ENCODE measurements around the gene MYO9B.

The MYO9B gene

GRCh38 chr19:17165715-17166114, 90.1 kb downstream of the MYO9B start:
- no peak for TF ChIP-seq CTCF (IDR thresholded peaks at IDR 0.05; ENCODE audit: low read depth, low read length)
- no peak overlapping the region for H3K4me3 ChIP-seq (ENCODE audit: low read depth, low read length)
- in situ Hi-C loops (cut with HindIII; ENCODE audit: low sequenced_read_pairs), result no loop called here
- DNase-seq (ENCODE audit: low read depth, low spot score), result no peak

GRCh38 chr19:17170538-17171297, 95.1 kb downstream of the MYO9B start:
- DNase-seq (ENCODE audit: low read depth, low spot score), result no peak

GRCh38 chr19:17171874-17172273, 96.3 kb downstream of the MYO9B start:
- in situ Hi-C loops (cut with HindIII; ENCODE audit: low sequenced_read_pairs), result no loop called here
- no peak for DNase-seq (ENCODE audit: low read depth, low spot score)
- TF ChIP-seq CTCF (IDR thresholded peaks at IDR 0.05; ENCODE audit: low read depth, low read length), result no peak
- no peak overlapping the region for H3K4me3 ChIP-seq (ENCODE audit: low read depth, low read length)

More at GRCh38 chr19:17170538-17171297, 95.1 kb downstream of the MYO9B start:
- in situ Hi-C loops (cut with HindIII; ENCODE audit: low sequenced_read_pairs), result no loop called here
- no peak for TF ChIP-seq CTCF (IDR thresholded peaks at IDR 0.05; ENCODE audit: low read depth, low read length)
- no peak overlapping the region for H3K4me3 ChIP-seq (ENCODE audit: low read depth, low read length)

GRCh38 chr19:17172624-17173345, 97.2 kb downstream of the MYO9B start:
- no peak for TF ChIP-seq CTCF (IDR thresholded peaks at IDR 0.05; ENCODE audit: low read depth, low read length)
- no peak overlapping the region for H3K4me3 ChIP-seq (ENCODE audit: low read depth, low read length)
- DNase-seq (ENCODE audit: low read depth, low spot score), result no peak
- in situ Hi-C loops (cut with HindIII; ENCODE audit: low sequenced_read_pairs), result no loop called here

- no peak for DNase-seq (ENCODE audit: low read depth, low spot score)
- TF ChIP-seq CTCF (IDR thresholded peaks at IDR 0.05; ENCODE audit: low read depth, low read length), result no peak
- in situ Hi-C loops (cut with HindIII; ENCODE audit: low sequenced_read_pairs), result no loop called here
- H3K4me3 ChIP-seq (ENCODE audit: low read depth, low read length), result no peak overlapping the region
Measured at GRCh38 chr19:17178291-17178690, 102.7 kb downstream of the MYO9B start.

- TF ChIP-seq CTCF (IDR thresholded peaks at IDR 0.05; ENCODE audit: low read depth, low read length), result no peak
- DNase-seq (ENCODE audit: low read depth, low spot score), result no peak
- H3K4me3 ChIP-seq (ENCODE audit: low read depth, low read length), result no peak overlapping the region
Measured at GRCh38 chr19:17180997-17181702, 105.6 kb downstream of the MYO9B start.

More at GRCh38 chr19:17180997-17181702, 105.6 kb downstream of the MYO9B start:
- in situ Hi-C loops (cut with HindIII; ENCODE audit: low sequenced_read_pairs), result no loop called here
